GM12891 (cell line): ENCODE data around the gene PPP1R12C.

Experiments
- DNase-seq: peaks from one replicate; pipeline ENCODE4 v3.0.0; 2011; ENCODE audit warnings: low spot score; ENCODE audit not compliant: insufficient read length
- FAIRE-seq: peaks from 2 replicates; lab custom pipeline; 2011; peaks lifted over from hg19 to GRCh38; lab: Jason Lieb, UNC
- PAX5 ChIP-seq: IDR thresholded peaks from 2 replicates; pipeline ENCODE4 v1.6.1; 2011; ENCODE audit warnings: low read length, moderate library complexity, mild to moderate bottlenecking; ENCODE audit not compliant: insufficient read depth, severe bottlenecking
- POLR2A ChIP-seq: IDR thresholded peaks from 2 replicates; pipeline ENCODE4 v1.6.1; 2011; ENCODE audit warnings: low read depth, low read length, control low read depth
- POLR2AphosphoS5 ChIP-seq: IDR thresholded peaks from 2 replicates; pipeline ENCODE4 v1.6.1; 2011; ENCODE audit warnings: low read depth, low read length, control low read depth
- POU2F2 ChIP-seq: IDR thresholded peaks from 2 replicates; pipeline ENCODE4 v1.6.1; 2011; ENCODE audit warnings: low read depth, mild to moderate bottlenecking, control low read depth, low read length, moderate library complexity
- SPI1 ChIP-seq: IDR thresholded peaks from 2 replicates; pipeline ENCODE4 v1.6.1; 2011; ENCODE audit warnings: low read depth, low read length, control low read depth
- TAF1 ChIP-seq: IDR thresholded peaks from 2 replicates; pipeline ENCODE4 v1.6.1; 2011; ENCODE audit warnings: low read depth, low read length, control low read depth

The PPP1R12C gene

DNA sequence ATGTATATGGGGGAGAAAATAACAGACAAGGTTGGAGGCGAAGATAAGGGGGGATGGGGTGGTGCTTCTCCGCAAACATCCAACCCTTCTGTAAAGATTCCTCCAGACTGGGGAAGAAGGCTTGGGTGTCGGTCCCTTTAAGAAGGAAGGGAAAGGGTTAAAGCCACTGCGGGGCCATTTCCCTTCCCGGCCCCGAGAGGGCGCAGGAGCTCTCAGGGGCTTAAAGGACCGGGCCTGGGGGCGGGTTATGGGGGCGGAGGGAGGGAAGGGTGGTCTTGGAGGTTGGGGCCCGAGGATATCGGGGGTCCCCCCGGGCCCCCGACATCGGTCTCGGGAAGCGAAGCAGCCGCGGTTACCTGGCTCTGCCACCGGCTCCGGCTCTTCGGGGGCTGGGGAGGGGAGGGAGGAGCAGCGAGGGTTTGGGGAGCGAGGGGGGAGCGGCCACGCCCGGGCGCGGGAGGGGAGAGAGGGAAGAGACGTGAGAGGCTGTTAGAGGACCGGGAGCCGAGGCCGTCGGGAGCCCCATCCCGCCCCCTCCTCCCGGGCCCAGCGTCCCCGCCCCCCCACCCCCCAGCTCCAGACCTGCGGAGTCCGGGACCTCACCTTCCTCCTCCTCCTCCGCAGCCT, 28.8 kb upstream of the PPP1R12C start:
- FAIRE-seq, result no peak
- peak; percentile 72 for DNase-seq
- no peak for TF ChIP-seq TAF1
- no peak for TF ChIP-seq SPI1
- TF ChIP-seq POLR2A, result no peak
- no peak for TF ChIP-seq PAX5
- TF ChIP-seq POLR2AphosphoS5, result no peak
- no peak for TF ChIP-seq POU2F2

GRCh38 chr19:55145232-55145631, 27.8 kb upstream of the PPP1R12C start:
- no peak for TF ChIP-seq POU2F2
- no peak for TF ChIP-seq TAF1
- TF ChIP-seq PAX5, result no peak
- no peak for TF ChIP-seq POLR2AphosphoS5
- no peak for TF ChIP-seq POLR2A
- no peak for TF ChIP-seq SPI1
- FAIRE-seq (no peak), DNase-seq (no peak)

GRCh38 chr19:55141696-55142095, 24.3 kb upstream of the PPP1R12C start:
- FAIRE-seq (no peak), DNase-seq (no peak)
- TF ChIP-seq POLR2A, result no peak
- no peak for TF ChIP-seq SPI1
- TF ChIP-seq POLR2AphosphoS5, result no peak
- no peak for TF ChIP-seq PAX5
- TF ChIP-seq TAF1, result no peak

DNA sequence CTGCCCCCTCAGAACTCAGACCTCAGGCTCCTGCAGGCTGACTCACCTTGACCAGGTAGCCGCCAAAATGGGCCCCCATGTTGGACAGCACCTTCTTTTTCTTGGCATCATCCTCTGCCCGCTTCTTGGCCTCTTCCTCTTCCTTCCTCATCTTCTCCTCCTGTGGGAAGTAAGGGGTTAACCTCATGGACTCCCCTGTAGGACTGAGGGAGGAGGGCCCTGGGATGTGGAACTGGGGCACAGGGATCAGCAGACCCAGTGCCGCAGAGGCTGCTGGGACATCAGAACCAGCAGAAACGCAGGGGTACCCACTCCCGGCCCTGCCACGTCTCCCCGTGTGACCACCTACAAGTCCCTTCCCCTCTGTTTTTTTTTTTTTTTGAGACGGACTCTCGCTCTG, 20.5 kb upstream of the PPP1R12C start:
- TF ChIP-seq POLR2A (no peak), POU2F2 (no peak), POLR2AphosphoS5 (no peak), TAF1 (no peak), SPI1 (no peak)
- DNase-seq (no peak), FAIRE-seq (no peak)

- no peak for TF ChIP-seq POLR2AphosphoS5
- TF ChIP-seq POU2F2, result no peak
- no peak for TF ChIP-seq TAF1
- TF ChIP-seq PAX5, result no peak
- no peak for TF ChIP-seq POLR2A
- TF ChIP-seq SPI1, result no peak
- DNase-seq (no peak), FAIRE-seq (no peak)
Measured at GRCh38 chr19:55136399-55137102, 19.1 kb upstream of the PPP1R12C start.

- no peak for DNase-seq
- TF ChIP-seq POLR2A, result no peak
- no peak for TF ChIP-seq POLR2AphosphoS5
- TF ChIP-seq PAX5, result no peak
- TF ChIP-seq TAF1, result no peak
- TF ChIP-seq SPI1, result no peak
- no peak for TF ChIP-seq POU2F2
- no peak for FAIRE-seq
Measured at GRCh38 chr19:55134736-55135135, 17.3 kb upstream of the PPP1R12C start.

GRCh38 chr19:55133639-55134444, 16.4 kb upstream of the PPP1R12C start:
- TF ChIP-seq POLR2A, result no peak
- TF ChIP-seq SPI1, result peak; percentile 72
- peak; percentile 60 for FAIRE-seq
- DNase-seq, result no peak

- FAIRE-seq (peak; percentile 40), DNase-seq (no peak)
- TF ChIP-seq SPI1 (no peak), TAF1 (no peak), POLR2A (no peak)
Measured at GRCh38 chr19:55132453-55133129, 15.2 kb upstream of the PPP1R12C start.

GRCh38 chr19:55131421-55131820, 14.0 kb upstream of the PPP1R12C start:
- no peak for FAIRE-seq
- no peak for DNase-seq
- TF ChIP-seq POLR2AphosphoS5 (no peak), TAF1 (no peak)

DNA sequence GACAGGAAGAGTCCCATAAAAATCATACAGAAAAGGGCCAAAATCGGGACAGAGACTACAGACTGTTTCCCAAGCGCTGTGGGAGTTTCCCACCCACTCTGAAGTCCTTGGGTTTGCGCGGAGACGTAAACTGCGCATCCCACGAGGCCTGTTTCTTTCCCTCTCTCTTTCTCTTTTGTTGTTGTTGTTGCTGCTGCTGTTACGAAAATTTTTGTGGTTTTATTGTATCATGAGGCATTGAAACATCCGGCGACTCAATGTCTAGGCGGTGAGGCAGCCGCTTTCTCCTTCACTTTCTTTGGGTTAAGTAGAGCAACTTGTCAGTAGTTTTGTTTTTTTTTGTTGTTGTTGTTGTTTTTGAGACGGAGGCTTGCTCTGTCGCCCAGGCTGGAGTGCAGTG, 1.6 kb upstream of the PPP1R12C start:
- TF ChIP-seq POLR2A, result no peak
- no peak for TF ChIP-seq TAF1
- no peak for TF ChIP-seq POU2F2
- no peak for TF ChIP-seq PAX5
- no peak for TF ChIP-seq SPI1
- no peak for TF ChIP-seq POLR2AphosphoS5
- no peak for FAIRE-seq
- DNase-seq, result no peak
